ENCODE measurements around the gene DOK5.

DOK5 gene

GRCh38 chr20:54619682-54620081 lies 144.3 kb downstream of the DOK5 start:
- no peak for DNase-seq

- DNase-seq = no peak
These were observed 145.2 kb downstream of the DOK5 start for GRCh38 chr20:54620611-54621010.

GRCh38 chr20:54622333-54623295 lies 147.2 kb downstream of the DOK5 start:
- no peak for DNase-seq

DNA sequence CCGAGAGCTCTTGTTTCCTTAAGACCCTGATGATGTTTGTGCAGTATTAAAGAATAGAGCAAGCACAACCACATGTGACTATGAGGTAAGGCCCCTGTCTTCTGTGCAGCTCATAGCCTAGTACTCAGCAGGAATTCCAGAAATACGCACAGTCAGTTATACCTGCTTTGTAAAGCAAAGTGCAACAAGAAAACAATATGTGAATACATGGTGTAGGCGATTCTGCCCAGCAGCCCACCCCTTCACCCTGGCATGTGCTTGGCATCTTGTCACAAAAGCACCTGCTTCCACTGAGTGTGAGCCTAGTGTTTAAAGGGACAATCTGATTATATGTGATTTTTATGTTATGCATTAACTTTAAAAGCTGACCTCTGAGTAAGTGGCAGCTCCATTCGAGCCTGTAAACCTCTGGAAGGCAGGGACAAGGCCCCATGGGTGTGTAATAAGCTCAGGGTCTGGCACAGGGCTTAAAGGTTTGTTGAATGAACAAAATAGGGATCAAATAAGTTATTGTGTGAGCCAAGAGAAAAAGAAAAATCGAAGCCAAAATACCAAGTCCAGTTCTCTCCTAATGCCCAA lies 148.7 kb downstream of the DOK5 start:
- DNase-seq = no peak

- DNase-seq = no peak
These were observed 149.5 kb downstream of the DOK5 start for GRCh38 chr20:54624706-54625390.

DNA sequence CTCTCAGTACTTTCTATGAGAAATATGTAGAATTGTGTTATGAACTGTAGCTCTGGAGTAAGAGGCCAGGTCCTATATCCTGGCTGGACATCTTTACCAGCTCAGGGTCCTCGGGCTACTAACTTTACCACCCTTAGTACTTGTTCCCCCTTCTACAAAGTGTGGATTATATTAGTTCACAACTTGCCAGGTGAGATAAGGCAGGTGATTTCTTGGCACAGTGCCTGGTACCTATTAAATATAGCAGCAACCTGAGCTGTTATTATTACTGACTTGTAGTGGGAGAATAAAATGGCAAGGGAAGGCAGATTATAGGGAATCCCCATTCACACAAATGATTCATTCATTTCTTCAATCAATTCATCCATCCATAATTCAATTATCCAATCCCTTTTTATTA lies 150.1 kb downstream of the DOK5 start:
- no peak for DNase-seq

DNA sequence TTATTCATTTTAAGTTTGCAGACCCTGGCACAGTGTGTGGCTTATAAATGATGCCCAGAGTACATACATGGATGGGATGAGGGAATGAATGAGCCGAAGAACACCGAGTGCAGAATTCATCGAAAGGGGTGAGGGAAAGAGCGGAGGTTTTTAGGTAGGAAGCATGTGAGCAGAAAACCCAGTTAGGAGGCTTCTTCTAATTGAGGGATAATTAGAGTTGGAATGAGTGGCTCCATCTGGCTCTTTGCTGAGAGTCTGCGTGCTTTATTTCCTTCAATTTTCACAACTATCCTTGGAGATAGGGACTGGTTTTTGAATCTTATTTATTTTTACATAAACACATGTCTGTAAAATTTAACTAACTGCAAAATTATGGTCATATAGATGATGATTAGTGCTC lies 150.7 kb downstream of the DOK5 start:
- no peak for DNase-seq

DNA sequence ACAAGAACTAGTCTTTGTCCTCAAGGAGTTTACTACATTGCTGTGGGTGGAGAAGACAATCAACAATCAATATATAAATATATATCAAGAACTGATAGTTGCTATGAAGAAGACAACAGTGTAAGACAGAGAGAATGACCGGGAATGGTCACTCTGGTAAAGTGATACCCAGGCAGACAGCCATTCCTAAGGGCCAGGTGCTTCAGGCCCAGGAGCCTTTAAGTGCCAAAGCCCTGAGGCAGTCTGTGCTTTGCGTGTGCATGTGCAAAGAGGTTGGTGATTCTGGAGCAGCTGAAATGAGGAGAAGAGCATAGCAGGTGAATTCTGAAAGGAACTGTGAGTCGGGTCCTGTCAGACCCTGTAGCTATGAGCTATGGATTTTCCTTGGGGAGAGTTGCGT lies 154.2 kb downstream of the DOK5 start:
- no peak for DNase-seq

GRCh38 chr20:54630582-54630981 lies 155.2 kb downstream of the DOK5 start:
- no peak for DNase-seq

- no peak for DNase-seq
These were observed 155.7 kb downstream of the DOK5 start for GRCh38 chr20:54631059-54631458.

DNA sequence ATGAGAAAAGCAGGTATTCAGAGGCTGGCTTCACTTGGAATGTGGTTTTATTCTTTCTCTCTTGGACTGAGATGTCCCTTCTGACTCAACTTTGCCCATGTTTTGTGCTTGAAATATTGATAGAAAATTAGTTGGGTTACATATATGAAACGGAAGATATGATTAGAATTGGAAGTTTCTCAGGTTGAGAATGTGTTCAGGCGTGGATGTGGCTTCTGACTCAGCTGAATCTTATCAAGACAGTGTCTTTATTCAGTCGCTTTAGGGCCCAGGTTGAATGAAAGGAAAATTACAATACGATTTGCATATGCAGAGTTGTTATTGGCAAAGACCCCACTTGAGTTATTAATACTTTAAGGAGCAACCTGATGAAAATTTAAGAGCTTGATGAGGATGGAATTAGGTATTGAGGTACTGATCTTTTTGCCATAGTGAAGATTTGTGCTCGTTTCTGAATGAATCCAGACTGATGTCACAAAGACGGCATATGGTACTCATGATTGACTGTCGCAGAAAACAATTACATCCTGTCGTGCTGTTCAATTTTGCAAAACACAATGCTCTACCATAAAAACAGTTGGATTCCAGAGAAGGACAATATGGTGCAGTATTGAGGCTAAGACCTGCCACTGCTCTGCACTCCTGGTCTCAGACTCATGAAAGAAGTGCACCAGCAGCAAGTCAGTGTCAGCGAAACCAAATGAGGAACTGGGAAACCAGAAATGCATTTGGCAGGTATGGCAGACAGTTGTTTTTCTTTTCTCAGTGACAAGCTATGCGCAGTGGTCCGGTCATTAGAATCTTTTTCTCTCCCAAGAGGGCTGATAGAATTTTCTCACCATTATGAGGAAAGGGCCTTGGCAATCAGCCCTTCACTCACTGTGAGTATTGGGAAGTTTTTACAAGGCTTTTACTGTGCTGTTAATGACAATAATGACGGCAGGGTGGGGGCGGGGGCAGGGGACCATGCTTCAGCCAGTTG lies 158.3 kb downstream of the DOK5 start:
- no peak for DNase-seq

GRCh38 chr20:54636575-54636974 lies 161.2 kb downstream of the DOK5 start:
- no peak for DNase-seq

GRCh38 chr20:54639941-54640340 lies 164.5 kb downstream of the DOK5 start:
- no peak for DNase-seq

- DNase-seq = no peak
These were observed 165.4 kb downstream of the DOK5 start for GRCh38 chr20:54640800-54641199.

DNA sequence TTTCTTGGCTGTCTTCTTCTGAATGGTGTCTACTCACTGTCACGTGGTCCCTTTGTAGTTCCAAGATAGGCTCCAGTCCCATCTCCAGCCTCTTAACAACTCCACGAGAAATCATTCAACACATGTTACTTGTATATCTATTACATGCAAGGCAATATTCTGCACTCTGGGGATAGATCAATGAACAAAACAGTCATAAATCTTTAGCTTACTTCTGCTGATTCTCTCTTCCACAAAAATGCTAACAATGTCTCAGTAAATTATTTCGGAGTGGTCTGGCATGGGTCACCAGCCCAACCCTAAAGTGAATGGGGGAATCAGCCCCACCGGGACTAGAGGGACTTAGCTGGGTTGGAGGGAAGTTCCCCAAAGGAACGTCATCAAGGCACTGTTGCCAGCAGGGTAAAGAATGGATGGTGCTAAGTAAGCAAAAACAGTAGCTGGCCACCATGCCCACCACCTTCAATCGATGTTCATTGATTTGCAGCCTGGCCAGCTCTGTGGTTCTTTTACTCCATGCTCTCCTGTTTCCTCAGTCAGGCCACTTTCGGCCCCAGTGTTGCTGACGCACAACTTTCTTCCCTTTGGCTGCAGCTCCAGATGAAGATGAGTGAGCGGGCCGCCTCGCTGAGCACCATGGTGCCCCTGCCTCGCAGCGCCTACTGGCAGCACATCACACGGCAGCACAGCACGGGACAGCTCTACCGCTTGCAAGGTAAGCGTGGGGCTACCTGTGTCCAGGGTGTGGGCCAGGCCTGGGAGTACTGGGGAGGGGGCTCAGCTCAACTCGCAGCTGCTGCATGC lies 167.7 kb downstream of the DOK5 start:
- no peak for DNase-seq

DNA sequence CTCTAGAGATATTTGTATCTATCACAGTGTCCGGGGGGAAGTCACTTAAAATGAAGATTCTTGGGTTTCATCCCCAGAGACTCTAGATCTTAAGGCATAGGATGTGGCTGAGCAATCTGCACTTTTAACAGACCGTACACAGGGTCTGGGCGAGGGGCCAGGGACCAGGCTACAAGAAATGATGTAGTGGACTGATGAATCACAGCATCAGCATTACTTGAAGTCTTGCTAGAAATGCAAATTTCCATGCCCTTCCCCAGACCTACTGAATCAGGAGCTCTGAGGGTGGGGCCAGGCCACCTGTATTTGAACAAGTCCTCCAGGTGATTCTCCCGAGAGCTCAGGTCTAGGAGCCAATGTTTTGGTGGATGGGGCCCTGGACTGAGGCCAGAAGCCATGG lies 168.4 kb downstream of the DOK5 start:
- no peak for DNase-seq

GRCh38 chr20:54645445-54646155 lies 170.2 kb downstream of the DOK5 start:
- DNase-seq = no peak

- DNase-seq = no peak
These were observed 170.7 kb downstream of the DOK5 start for GRCh38 chr20:54646156-54646517.

DNA sequence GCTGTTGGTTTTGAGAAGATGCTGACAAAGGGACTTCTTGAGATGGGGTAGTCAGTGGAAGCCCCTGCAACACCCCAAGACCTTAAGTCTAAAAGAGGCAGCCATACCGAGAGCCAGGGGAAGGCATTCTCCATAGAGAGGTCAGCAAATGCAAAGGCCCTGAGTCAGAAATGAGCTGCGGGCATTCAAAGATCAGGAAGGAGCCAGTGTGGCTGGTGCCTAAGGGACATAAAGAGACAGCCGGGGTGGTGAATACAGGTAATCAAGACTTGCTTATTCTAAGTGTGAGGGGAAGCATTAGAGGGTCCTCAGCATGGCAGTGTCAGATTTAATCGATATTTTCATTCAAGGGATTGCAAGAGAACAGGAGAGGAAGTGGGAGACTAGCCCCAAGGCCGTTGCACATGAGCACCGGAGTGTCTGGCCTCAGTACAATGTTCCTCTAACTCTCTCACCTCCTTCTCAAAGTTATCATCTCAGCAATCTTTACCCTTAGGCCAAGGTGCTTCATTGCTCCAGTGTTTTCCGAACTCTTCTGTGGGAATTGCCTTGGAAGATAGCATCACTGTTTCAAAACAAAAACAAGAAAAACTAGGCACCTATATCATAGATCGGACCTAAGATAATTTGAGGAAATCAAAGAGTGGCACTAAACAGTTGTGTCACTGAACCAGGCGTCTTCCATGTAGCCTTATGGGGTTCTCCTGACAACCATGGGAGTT lies 173.2 kb downstream of the DOK5 start:
- no peak for DNase-seq

DNA sequence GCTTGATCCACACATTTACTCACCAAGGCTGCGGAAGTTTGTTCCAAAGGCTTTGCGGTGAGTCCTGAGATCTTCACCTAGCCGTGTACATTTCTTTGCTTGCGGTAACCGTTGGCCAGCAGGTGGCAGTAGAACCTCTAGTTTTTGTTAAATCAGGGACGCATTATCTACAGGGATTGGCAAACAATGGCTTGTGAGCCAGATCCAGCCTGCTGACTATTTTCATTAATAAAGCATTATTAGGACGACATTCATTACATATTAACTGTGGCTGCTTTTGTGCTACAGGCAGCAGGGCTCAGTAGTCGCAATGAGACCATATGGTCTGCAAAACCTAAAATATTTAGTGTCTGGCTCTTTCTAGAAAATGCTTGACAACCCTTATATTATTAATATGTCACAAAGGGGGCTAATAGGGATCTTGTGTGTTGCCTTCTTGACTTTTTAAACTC lies 174.1 kb downstream of the DOK5 start:
- DNase-seq = peak; percentile 25
